ENCODE data around the gene NACA2. TPM values are rescaled to one million over a fixed set of nuclear protein-coding genes. Genes with fewer than 3 reads are reported as not detected.
A peak's percentile ranks its signal among the peaks of the same experiment; 100 is the strongest.

Gene NACA2
- total RNA-seq, 1 experiment from 2014 or later, result not detected

- peaks cover 36% of the 10 kb centered on the region for H3K4me1 ChIP-seq (ENCODE audit: insufficient read depth, low read length)
- H3K79me2 ChIP-seq (ENCODE audit: low read length), result no peaks in the 10 kb centered on the region
- POLR2A ChIA-PET (ENCODE audit: unreplicated experiment), result no interaction called here
- intact Hi-C loops (cut with micrococcal nuclease), result loop anchor here (5.0 kb wide), 1 partner anchor 228 kb away; no protein-coding TSS in a partner anchor
- no peaks in the 10 kb centered on the region for H3K9me2 ChIP-seq (replicated peaks; ENCODE audit: low read length)
- H3K27me3 ChIP-seq (ENCODE audit: low read length), result no peaks in the 10 kb centered on the region
- no TSS peak for BruUV-seq (replicated peaks)
- H3K36me3 ChIP-seq (ENCODE audit: low read depth, low read length), result no peaks in the 10 kb centered on the region
- H3K9me3 ChIP-seq (ENCODE audit: low read length), result no peaks in the 10 kb centered on the region
- CTCF ChIA-PET, result no interaction called here
- H3K4me3 ChIP-seq (ENCODE audit: low read length), result no peak overlapping the region
- H3K27ac ChIP-seq (ENCODE audit: low read length), result no peak overlapping the region
- H3K9ac ChIP-seq (ENCODE audit: low read length), result no peak overlapping the region
- H4K20me1 ChIP-seq (ENCODE audit: low read length), result no peaks in the 10 kb centered on the region
- no peak for ATAC-seq
- H3K4me2 ChIP-seq (ENCODE audit: low read length), result no peak overlapping the region
- H2AFZ ChIP-seq (ENCODE audit: low read length), result no peak overlapping the region
- DNase-seq, result peak; percentile 37
- H3F3A ChIP-seq (ENCODE audit: low read length, unreplicated experiment), result peaks cover 5% of the 10 kb centered on the region
- TF ChIP-seq EZH2 (IDR thresholded peaks at IDR 0.05; ENCODE audit: low read length, unreplicated experiment), result no peak
- no peak for TF ChIP-seq CTCF (conservative IDR thresholded peaks at IDR 0.05; ENCODE audit: low read depth, low read length)
- no peak for TF ChIP-seq EZH2phosphoT487 (IDR thresholded peaks at IDR 0.05; ENCODE audit: borderline replicate concordance, low read length)
These were observed 25.8 kb downstream of the NACA2 start for GRCh38 chr17:61565213-61565612.

GRCh38 chr17:61562287-61562686 is 28.7 kb downstream of the NACA2 start:
- ChIA-PET POLR2A (ENCODE audit: unreplicated experiment) (no interaction called here), CTCF (no interaction called here)
- Histone ChIP-seq H3K9ac (ENCODE audit: low read length) (no peak overlapping the region), H3K9me2 (replicated peaks; ENCODE audit: low read length) (no peaks in the 10 kb centered on the region), H3K4me3 (ENCODE audit: low read length) (no peak overlapping the region), H3K27ac (ENCODE audit: low read length) (no peak overlapping the region), H3K9me3 (ENCODE audit: low read length) (no peaks in the 10 kb centered on the region), H2AFZ (ENCODE audit: low read length) (no peak overlapping the region), H3K4me2 (ENCODE audit: low read length) (no peak overlapping the region), H3F3A (ENCODE audit: low read length, unreplicated experiment) (no peaks in the 10 kb centered on the region), H3K27me3 (ENCODE audit: low read length) (no peaks in the 10 kb centered on the region), H3K79me2 (ENCODE audit: low read length) (no peaks in the 10 kb centered on the region), H4K20me1 (ENCODE audit: low read length) (no peaks in the 10 kb centered on the region), H3K4me1 (ENCODE audit: insufficient read depth, low read length) (peaks cover 13% of the 10 kb centered on the region), H3K36me3 (ENCODE audit: low read depth, low read length) (no peaks in the 10 kb centered on the region)
- ATAC-seq (no peak), DNase-seq (no peak)
- intact Hi-C loops (cut with micrococcal nuclease), result no loop called here
- TF ChIP-seq EZH2phosphoT487 (IDR thresholded peaks at IDR 0.05; ENCODE audit: borderline replicate concordance, low read length) (no peak), CTCF (conservative IDR thresholded peaks at IDR 0.05; ENCODE audit: low read depth, low read length) (no peak)
- BruUV-seq (replicated peaks), result no TSS peak

GRCh38 chr17:61561354-61561753 is 29.7 kb downstream of the NACA2 start:
- POLR2A ChIA-PET (ENCODE audit: unreplicated experiment), result no interaction called here
- Histone ChIP-seq H2AFZ (ENCODE audit: low read length) (no peak overlapping the region), H3K9ac (ENCODE audit: low read length) (no peak overlapping the region), H3K9me3 (ENCODE audit: low read length) (no peaks in the 10 kb centered on the region), H3K9me2 (replicated peaks; ENCODE audit: low read length) (no peaks in the 10 kb centered on the region), H3K79me2 (ENCODE audit: low read length) (no peaks in the 10 kb centered on the region), H3K27ac (ENCODE audit: low read length) (no peak overlapping the region), H3K27me3 (ENCODE audit: low read length) (no peaks in the 10 kb centered on the region), H4K20me1 (ENCODE audit: low read length) (no peaks in the 10 kb centered on the region), H3K36me3 (ENCODE audit: low read depth, low read length) (no peaks in the 10 kb centered on the region), H3K4me2 (ENCODE audit: low read length) (no peak overlapping the region), H3K4me1 (ENCODE audit: insufficient read depth, low read length) (peaks cover 14% of the 10 kb centered on the region), H3K4me3 (ENCODE audit: low read length) (no peak overlapping the region), H3F3A (ENCODE audit: low read length, unreplicated experiment) (no peaks in the 10 kb centered on the region)
- BruUV-seq (replicated peaks), result no TSS peak
- TF ChIP-seq EZH2phosphoT487 (IDR thresholded peaks at IDR 0.05; ENCODE audit: borderline replicate concordance, low read length) (no peak), EZH2 (IDR thresholded peaks at IDR 0.05; ENCODE audit: low read length, unreplicated experiment) (no peak), CTCF (conservative IDR thresholded peaks at IDR 0.05; ENCODE audit: low read depth, low read length) (no peak)
- intact Hi-C loops (cut with micrococcal nuclease), result no loop called here
- DNase-seq (peak; percentile 21), ATAC-seq (no peak)
- CTCF ChIA-PET, result interaction anchor here (0.6 kb wide), 2 partner anchors 136 to 147 kb away, joined by 3 to 4 read pairs; no protein-coding TSS in a partner anchor
